ENCODE results near the gene CCDC81. TPM values are rescaled to one million over a fixed set of nuclear protein-coding genes. Genes with fewer than 3 reads are reported as not detected.

Gene CCDC81
- total and polyA plus RNA-seq, 2 of the 4 experiments (the other 2 are of a cell fraction): 3.1 to 6.5 TPM

GRCh38 chr11:86418917-86419316 lies 44.2 kb downstream of the CCDC81 start:
- no TSS peak for BruUV-seq (replicated peaks)
- ChIA-PET POLR2A (ENCODE audit: unreplicated experiment) (no interaction called here), CTCF (interaction anchor here (0.6 to 1.2 kb wide), 4 partner anchors 23 to 451 kb away, joined by 3 to 8 read pairs (median 5); no protein-coding TSS in a partner anchor)
- dilution Hi-C loops (cut with HindIII; ENCODE audit: low sequenced_read_pairs, unreplicated experiment) (no loop called here), intact Hi-C loops (cut with micrococcal nuclease) (loop anchor here (2.0 kb wide), 1 partner anchor 58 kb away; no protein-coding TSS in a partner anchor), in situ Hi-C loops (cut with MboI; ENCODE audit: low sequenced_read_pairs) (loop anchor here (5.0 kb wide), 1 partner anchor 57 kb away; no protein-coding TSS in a partner anchor)
- no peak overlapping the region for H2AK9ac ChIP-seq (replicated peaks; ENCODE audit: low read depth, low read length, poor library complexity)
- H3K4me2 ChIP-seq (ENCODE audit: low read depth, low read length): peak overlapping the region; percentile 37; the same call in 1 of the 2 replicates
- no peak overlapping the region for H3K14ac ChIP-seq (replicated peaks; ENCODE audit: low read depth, low read length)
- no peak overlapping the region for H3K18ac ChIP-seq (ENCODE audit: low read depth, low read length)
- H3K4ac ChIP-seq (ENCODE audit: low read depth, low read length): no peak overlapping the region
- ATAC-seq (ENCODE audit: low read depth) (peak; percentile 55), DNase-seq (peak; percentile 28)
- H2BK5ac ChIP-seq (ENCODE audit: low read depth, low read length, poor library complexity, severe bottlenecking): no peak overlapping the region
- H3K27ac ChIP-seq (ENCODE audit: insufficient read depth, low read length): no peak overlapping the region
- no peak overlapping the region for H2BK120ac ChIP-seq (ENCODE audit: low read depth, low read length)
- no peak overlapping the region for H2BK15ac ChIP-seq (ENCODE audit: low read depth, low read length)
- no peak overlapping the region for H2AK5ac ChIP-seq (ENCODE audit: low read depth, low read length)
- H3K9ac ChIP-seq (ENCODE audit: low read depth, low read length): no peak overlapping the region
- no peak overlapping the region for H2BK20ac ChIP-seq (ENCODE audit: low read depth, low read length)
- no peak overlapping the region for H3K4me3 ChIP-seq (ENCODE audit: insufficient read depth, low read depth, low read length)
- TF ChIP-seq RCOR1 (IDR thresholded peaks at IDR 0.05; ENCODE audit: insufficient replicate concordance, low read length) (no peak), FOS (IDR thresholded peaks at IDR 0.05; ENCODE audit: low read depth, low read length) (no peak), MAZ (IDR thresholded peaks at IDR 0.05; ENCODE audit: borderline replicate concordance, low read depth, low read length) (no peak), RAD21 (IDR thresholded peaks at IDR 0.05; ENCODE audit: low read length) (peak; percentile 27), CTCF (conservative IDR thresholded peaks at IDR 0.05; ENCODE audit: low read depth, low read length) (peak; percentile 35; the same call in 1 of the 2 replicates), SMC3 (IDR thresholded peaks at IDR 0.05; ENCODE audit: low read depth, low read length) (peak; percentile 9; the same call in 1 of the 2 replicates), USF2 (IDR thresholded peaks at IDR 0.05; ENCODE audit: low read depth, low read length) (no peak)
- no peak overlapping the region for H4K5ac ChIP-seq (ENCODE audit: low read depth, low read length)
- H3K23ac ChIP-seq (ENCODE audit: low read depth, low read length): no peak overlapping the region
- H4K8ac ChIP-seq (ENCODE audit: low read depth in 2 of 2, low read length in 2 of 2): no peak overlapping the region
- H4K91ac ChIP-seq (ENCODE audit: insufficient read depth, low read depth, low read length): no peak overlapping the region
- no peaks in the 10 kb centered on the region for H4K20me1 ChIP-seq (ENCODE audit: insufficient read depth, low read length)
- no CpG with 5 or more reads among the region's 2 CpGs for WGBS, 2 experiments (ENCODE audit: extremely low coverage in 2 of 2, insufficient read length in 1 of 2)
- no peaks in the 10 kb centered on the region for H3K36me3 ChIP-seq (ENCODE audit: control insufficient read depth, insufficient read depth, low read length)
- H3K56ac ChIP-seq (ENCODE audit: extremely low read depth, insufficient read depth, low read length): no peak overlapping the region
- H3K9me3 ChIP-seq (ENCODE audit: control insufficient read depth, insufficient read depth, low read length): no peaks in the 10 kb centered on the region
- H3K27me3 ChIP-seq (ENCODE audit: control insufficient read depth, insufficient read depth, low read length): no peaks in the 10 kb centered on the region
- H3K9me1 ChIP-seq (ENCODE audit: insufficient read depth, low read length): no peaks in the 10 kb centered on the region; the same call in 1 of the 2 replicates
- H3K79me1 ChIP-seq (ENCODE audit: low read depth in 1 of 2, low read length in 2 of 2): no peaks in the 10 kb centered on the region
- H2AFZ ChIP-seq (replicated peaks; ENCODE audit: low read length, poor library complexity): no peak overlapping the region
- H3K4me1 ChIP-seq (ENCODE audit: control insufficient read depth, insufficient read depth, low read length): peaks cover 4% of the 10 kb centered on the region
